Thyroid gland (tissue), 4 donors: ENCODE measurements around the gene UBE2D2. TPM values are rescaled to one million over a fixed set of nuclear protein-coding genes. Genes with fewer than 3 reads are reported as not detected.

Source experiments
- DNase-seq, 2 donors: peaks; one replicate each; pipeline ENCODE4 v3.0.0-alpha.2; 2019
- H3K27ac ChIP-seq, 3 donors: fragments of 200-600 bp; sonication (generic); 1 replicate in 2 of 3; 2 replicates in 1 of 3; pipeline ENCODE4 v1.5.1; 2016 to 2019; ENCODE audit warnings: mild to moderate bottlenecking in 1 of 3, moderate library complexity in 1 of 3
- H3K27me3 ChIP-seq: fragments of 200-600 bp; sonication (generic); one replicate; pipeline ENCODE4 v1.5.1; 2019
- H3K36me3 ChIP-seq, 2 donors: fragments of 200-600 bp; sonication (generic); one replicate each; pipeline ENCODE4 v1.5.1; 2016 to 2019
- H3K4me1 ChIP-seq, 2 donors: fragments of 200-600 bp; sonication (generic); one replicate each; pipeline ENCODE4 v1.5.1; 2017 to 2019
- H3K4me3 ChIP-seq, 3 donors: fragments of 200-600 bp; sonication (generic); replicated peaks in 1 of 3; 1 replicate in 2 of 3; 2 replicates in 1 of 3; pipeline ENCODE4 v1.5.1; 2016; ENCODE audit warnings: mild to moderate bottlenecking in 1 of 3
- H3K9me3 ChIP-seq: fragments of 200-600 bp; sonication (generic); one replicate; pipeline ENCODE4 v1.5.1; 2017
- CTCF ChIP-seq, 6 experiments: fragments of 200-600 bp in 3 of 6; fragments of 450-650 bp in 3 of 6; sonication (generic) in 3 of 6; IDR thresholded peaks; one replicate each; pipeline ENCODE4 v1.5.1; 2016 to 2019; ENCODE audit warnings: antibody characterized with exemption in 6 of 6, mild to moderate bottlenecking in 2 of 6, inconsistent platforms in 1 of 6, moderate library complexity in 1 of 6
- POLR2A ChIP-seq, 2 donors: fragments of 450-650 bp; IDR thresholded peaks; one replicate each; pipeline ENCODE4 v1.6.1; 2017; ENCODE audit warnings: antibody characterized with exemption in 2 of 2, mild to moderate bottlenecking in 2 of 2, moderate library complexity in 1 of 2
- WGBS, 2 donors: methylation state at CpG; one replicate each; pipeline ENCODE4 v1.1.5; 2017; 5-methylcytosine and 5-hydroxymethylcytosine counted together
- intact Hi-C: fragments of 100-400 bp; cut with DNase I; formaldehyde crosslinking; loops from one replicate; pipeline ENCODE4 v1.15.1; 2023
- total RNA-seq, 4 donors: library from RNA; depleted of rRNA; stranded (reverse); fragments of >200 nt; gene quantifications; one replicate each; pipeline ENCODE4 v1.2.3, GENCODE V29; 2016

UBE2D2 gene
- total RNA-seq, 4 donors from 2014 or later = 72.4 to 125 (median 99.5) TPM

GRCh38 chr5:139552893-139553575, 8.1 kb upstream of the UBE2D2 start:
- Histone ChIP-seq H3K4me1 (peaks cover 0 to 2% of the 10 kb centered on the region in 2 donors), H3K36me3 (no peaks in the 10 kb centered on the region), H3K9me3 (no peaks in the 10 kb centered on the region), H3K27ac (no peak overlapping the region), H3K4me3 (no peak overlapping the region), H3K27me3 (no peaks in the 10 kb centered on the region)
- DNase-seq = no peak
- 92 to 95% methylated on average over 11 of the region's 11 CpGs for WGBS, 2 donors
- TF ChIP-seq CTCF (IDR thresholded peaks at IDR 0.05) (no peak), POLR2A (IDR thresholded peaks at IDR 0.05) (no peak)
- intact Hi-C loops = no loop called here

- no peak for TF ChIP-seq POLR2A (IDR thresholded peaks at IDR 0.05)
- TF ChIP-seq CTCF (IDR thresholded peaks at IDR 0.05) = no peak
- DNase-seq = no peak
- 83 to 89% methylated on average over 4 of the region's 4 CpGs for WGBS, 2 donors
- peaks cover 0 to 3% of the 10 kb centered on the region in 2 donors for H3K4me1 ChIP-seq
- no peaks in the 10 kb centered on the region for H3K9me3 ChIP-seq
- H3K4me3 ChIP-seq = no peak overlapping the region
- H3K36me3 ChIP-seq = no peaks in the 10 kb centered on the region
- intact Hi-C loops = no loop called here
- H3K27ac ChIP-seq = no peak overlapping the region
- no peaks in the 10 kb centered on the region for H3K27me3 ChIP-seq
These were observed 6.9 kb upstream of the UBE2D2 start for GRCh38 chr5:139554264-139554663.

- H3K27ac ChIP-seq = peak overlapping the region in 2 of 3 donors; percentile 51 to 64
- H3K27me3 ChIP-seq = no peaks in the 10 kb centered on the region
- DNase-seq = peak; percentile 50 to 64
- peaks cover 5 to 12% of the 10 kb centered on the region in 2 donors for H3K4me1 ChIP-seq
- no peaks in the 10 kb centered on the region for H3K9me3 ChIP-seq
- H3K36me3 ChIP-seq = no peaks in the 10 kb centered on the region
- H3K4me3 ChIP-seq = no peak overlapping the region
- TF ChIP-seq POLR2A (IDR thresholded peaks at IDR 0.05) (no peak), CTCF (IDR thresholded peaks at IDR 0.05) (no peak)
- 19 to 43% methylated on average over 2 of the region's 2 CpGs for WGBS, 2 donors
- intact Hi-C loops = no loop called here
These were observed 3.3 kb upstream of the UBE2D2 start for GRCh38 chr5:139557811-139558210.

- Histone ChIP-seq H3K9me3 (no peaks in the 10 kb centered on the region), H3K4me1 (peaks cover 44% of the 10 kb centered on the region in 2 donors), H3K27ac (peak overlapping the region; percentile 94 to 96 (median 96)), H3K36me3 (no peaks in the 10 kb centered on the region), H3K4me3 (peak overlapping the region; percentile 78 to 87 (median 83)), H3K27me3 (no peaks in the 10 kb centered on the region)
- WGBS, 2 donors = 0 to 1% methylated on average over 7 to 25 of the region's 57 CpGs
- DNase-seq = peak; percentile 44 to 47
- intact Hi-C loops = no loop called here
- TF ChIP-seq POLR2A (IDR thresholded peaks at IDR 0.05) (no peak), CTCF (IDR thresholded peaks at IDR 0.05) (no peak)
These were observed 714 bp downstream of the UBE2D2 start for GRCh38 chr5:139561655-139562451.

- Histone ChIP-seq H3K36me3 (no peaks in the 10 kb centered on the region), H3K27me3 (no peaks in the 10 kb centered on the region), H3K4me3 (peak overlapping the region in 1 of 3 donors; percentile 87), H3K4me1 (peaks cover 48 to 49% of the 10 kb centered on the region in 2 donors), H3K27ac (peak overlapping the region in 2 of 3 donors; percentile 96), H3K9me3 (no peaks in the 10 kb centered on the region)
- whole genome bisulfite sequencing, 2 donors = 34 to 43% methylated on average over 5 of the region's 5 CpGs
- TF ChIP-seq POLR2A (IDR thresholded peaks at IDR 0.05) (no peak), CTCF (IDR thresholded peaks at IDR 0.05) (no peak)
- intact Hi-C loops = no loop called here
- no peak for DNase-seq
These were observed 1.7 kb downstream of the UBE2D2 start for GRCh38 chr5:139562847-139563246.
